Ovary (tissue), 9 donors: ENCODE data around the gene SNRPB. TPM values are rescaled to one million over a fixed set of nuclear protein-coding genes. Genes with fewer than 3 reads are reported as not detected.

ENCODE experiments used
- DNase-seq, 5 donors: peaks; one replicate each; pipeline ENCODE4 v3.0.0-alpha.2; 2019 to 2020
- H3K27ac ChIP-seq, 2 donors: fragments of 200-600 bp; one replicate each; pipeline versions ENCODE4 v1.5.1 to v1.8.0; 2019 to 2022
- H3K27me3 ChIP-seq: fragments of 200-600 bp; one replicate; pipeline ENCODE4 v1.8.0; 2022
- H3K36me3 ChIP-seq: fragments of 200-600 bp; sonication (generic); one replicate; pipeline ENCODE4 v1.5.1; 2019
- H3K4me1 ChIP-seq: one replicate; pipeline ENCODE4 v1.8.1; 2013; ENCODE audit warnings: mild to moderate bottlenecking, moderate library complexity; ENCODE audit not compliant: insufficient read depth
- H3K4me3 ChIP-seq: fragments of 200-600 bp; sonication (generic); one replicate; pipeline ENCODE4 v1.5.1; 2017
- H3K9me3 ChIP-seq, 2 donors: fragments of 200-600 bp in 1 of 2; sonication (generic) in 1 of 2; one replicate each; pipeline versions ENCODE4 v1.5.1 to v1.8.1; 2013 to 2019; ENCODE audit warnings: mild to moderate bottlenecking in 1 of 2, moderate library complexity in 1 of 2
- EP300 ChIP-seq: sonication (generic); formaldehyde crosslinking; IDR thresholded peaks from one replicate; pipeline ENCODE4 v1.6.1; 2017; ENCODE audit warnings: antibody characterized with exemption
- POLR2A ChIP-seq: fragments of 450-650 bp; IDR thresholded peaks from one replicate; pipeline ENCODE4 v1.6.1; 2017; ENCODE audit warnings: antibody characterized with exemption, mild to moderate bottlenecking, moderate library complexity
- WGBS, 3 donors: extraction: QIAGEN DNeasy Blood & Tissue Kit in 1 of 3; methylation state at CpG; one replicate each; pipeline versions ENCODE4 v1.1.5 to v1.1.7; 2013 to 2017; 5-methylcytosine and 5-hydroxymethylcytosine counted together
- intact Hi-C, 4 donors: fragments of 100-400 bp; cut with DNase I; formaldehyde crosslinking; loops; one replicate each; pipeline versions ENCODE4 v1.11.0 to v1.15.1; 2022 to 2023
- polyA plus RNA-seq, 2 donors: library from polyadenylated mRNA; stranded (reverse); fragments of 200-250 nt in 1 of 2; fragments of 350-450 nt in 1 of 2; fragmentation: Illumina TruSeq in 1 of 2; extraction: RNeasy Lipid Tissue Mini Kit (QIAGEN cat#74804) in 1 of 2; gene quantifications; one replicate each; pipeline ENCODE4 v1.2.3, GENCODE V29; 2013 to 2014
- total RNA-seq, 7 donors: library from RNA; depleted of rRNA in 2 of 7; stranded (reverse); fragments of >200 nt in 2 of 7; fragmentation: NEBNext Ultra II Directional in 3 of 7; extraction: Animal tissue kit (Norgen Biotek cat#: 25700) in 3 of 7; gene quantifications; one replicate each; pipeline versions ENCODE4 v1.1.0 to v1.2.4, GENCODE V29; 2016 to 2023
- TF ChIP-seq, protein P1 (sequence below), 3 donors: fragments of 450-650 bp in 2 of 3; fragments of 200-600 bp in 1 of 3; IDR thresholded peaks; one replicate each; pipeline versions ENCODE4 v1.5.1 to v1.8.0; 2016 to 2022; ENCODE audit warnings: antibody characterized with exemption in 3 of 3, mild to moderate bottlenecking in 1 of 3
- donor health status: DM: no; HTN: no; CAD: no; lungs with moderate emphysema.
- donor health status: DM: no; HTN: no; CAD: no.
- donor health status: Bipolar disorder and iron deficiency.
- donor health status: DM: yes; HTN: yes; CAD: no.
- donor health status: DM: no; HTN: no; CAD: no.
- donor health status: DM: yes; HTN: yes; CAD: no.

Gene SNRPB
- total and polyA plus RNA-seq, 9 donors = 41.6 to 170 (median 117) TPM

DNA sequence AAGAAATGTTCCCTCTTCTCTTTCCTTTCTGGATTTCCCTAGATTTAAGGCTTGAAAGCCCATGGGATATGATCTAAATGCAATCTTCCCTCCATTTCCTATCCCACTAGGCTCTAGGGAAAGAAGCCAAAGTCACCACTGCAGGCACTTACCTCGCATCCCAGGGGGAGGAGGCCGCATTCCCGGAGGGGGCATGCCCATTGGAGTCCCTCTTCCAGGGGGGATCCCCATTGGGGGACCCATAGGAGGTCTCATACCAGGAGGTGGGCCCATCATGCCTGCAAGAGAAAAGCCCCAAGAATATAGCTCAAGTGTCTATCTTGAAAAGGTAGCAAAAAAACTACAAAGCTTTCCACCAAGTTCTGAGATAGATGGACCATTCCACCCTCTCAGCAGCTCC lies 8.1 kb downstream of the SNRPB start:
- H3K4me3 ChIP-seq = no peak overlapping the region
- H3K4me1 ChIP-seq = no peaks in the 10 kb centered on the region
- 81 to 93% (median 85%) methylated on average over 3 of the region's 3 CpGs for WGBS, 3 donors
- no peak overlapping the region for H3K27ac ChIP-seq
- H3K36me3 ChIP-seq = no peaks in the 10 kb centered on the region
- intact Hi-C loops = loop anchor here in 1 of 4 donors (10.0 kb wide), 1 partner anchor 688 kb away; no protein-coding TSS in a partner anchor
- H3K27me3 ChIP-seq = no peaks in the 10 kb centered on the region
- no peak for DNase-seq
- TF ChIP-seq POLR2A = no peak
- TF ChIP-seq, protein P1, sequence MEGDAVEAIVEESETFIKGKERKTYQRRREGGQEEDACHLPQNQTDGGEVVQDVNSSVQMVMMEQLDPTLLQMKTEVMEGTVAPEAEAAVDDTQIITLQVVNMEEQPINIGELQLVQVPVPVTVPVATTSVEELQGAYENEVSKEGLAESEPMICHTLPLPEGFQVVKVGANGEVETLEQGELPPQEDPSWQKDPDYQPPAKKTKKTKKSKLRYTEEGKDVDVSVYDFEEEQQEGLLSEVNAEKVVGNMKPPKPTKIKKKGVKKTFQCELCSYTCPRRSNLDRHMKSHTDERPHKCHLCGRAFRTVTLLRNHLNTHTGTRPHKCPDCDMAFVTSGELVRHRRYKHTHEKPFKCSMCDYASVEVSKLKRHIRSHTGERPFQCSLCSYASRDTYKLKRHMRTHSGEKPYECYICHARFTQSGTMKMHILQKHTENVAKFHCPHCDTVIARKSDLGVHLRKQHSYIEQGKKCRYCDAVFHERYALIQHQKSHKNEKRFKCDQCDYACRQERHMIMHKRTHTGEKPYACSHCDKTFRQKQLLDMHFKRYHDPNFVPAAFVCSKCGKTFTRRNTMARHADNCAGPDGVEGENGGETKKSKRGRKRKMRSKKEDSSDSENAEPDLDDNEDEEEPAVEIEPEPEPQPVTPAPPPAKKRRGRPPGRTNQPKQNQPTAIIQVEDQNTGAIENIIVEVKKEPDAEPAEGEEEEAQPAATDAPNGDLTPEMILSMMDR (IDR thresholded peaks at IDR 0.05) = no peak
- TF ChIP-seq EP300 = no peak
- H3K9me3 ChIP-seq = no peaks in the 10 kb centered on the region

DNA sequence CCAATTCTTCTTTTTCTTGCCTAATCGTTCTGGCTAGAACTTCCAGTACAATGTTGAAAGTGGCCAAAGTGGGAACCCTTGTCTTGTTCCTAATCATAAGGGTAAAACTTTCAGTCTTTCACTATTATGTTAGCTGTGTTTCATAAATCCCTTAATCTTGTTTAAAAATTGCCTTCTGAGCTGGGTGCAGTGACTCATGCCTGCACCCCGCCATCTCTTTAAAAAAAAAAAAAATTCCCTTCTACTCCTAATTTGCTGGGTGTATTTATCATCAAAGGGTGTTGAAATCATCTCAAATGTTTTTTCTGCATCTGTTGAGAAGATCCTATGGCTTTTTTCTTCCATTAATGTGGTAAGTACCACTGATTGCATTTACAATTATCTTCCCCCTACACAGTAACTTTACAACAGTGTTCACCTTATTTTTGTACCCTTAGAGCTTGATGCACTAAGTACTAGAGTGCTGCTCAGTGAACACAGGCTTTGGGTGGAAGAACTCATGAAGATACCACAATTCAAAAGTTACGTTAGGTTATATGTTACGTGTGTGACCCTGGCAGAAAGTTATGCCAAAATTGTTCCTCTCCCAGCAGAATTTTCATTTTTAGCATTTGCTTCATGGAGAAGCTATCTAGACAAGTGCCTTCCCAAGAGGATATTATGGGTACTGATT lies 9.7 kb downstream of the SNRPB start:
- intact Hi-C loops = loop anchor here in 1 of 4 donors (10.0 kb wide), 1 partner anchor 686 kb away; no protein-coding TSS in a partner anchor
- TF ChIP-seq EP300 = no peak
- no peak for TF ChIP-seq POLR2A
- TF ChIP-seq, protein P1 (IDR thresholded peaks at IDR 0.05) = no peak
- H3K27ac ChIP-seq = no peak overlapping the region
- H3K4me3 ChIP-seq = no peak overlapping the region
- H3K27me3 ChIP-seq = no peaks in the 10 kb centered on the region
- H3K36me3 ChIP-seq = no peaks in the 10 kb centered on the region
- no peaks in the 10 kb centered on the region for H3K9me3 ChIP-seq
- no peaks in the 10 kb centered on the region for H3K4me1 ChIP-seq
- DNase-seq = no peak
- 88 to 92% (median 88%) methylated on average over 4 of the region's 4 CpGs for WGBS, 3 donors

DNA sequence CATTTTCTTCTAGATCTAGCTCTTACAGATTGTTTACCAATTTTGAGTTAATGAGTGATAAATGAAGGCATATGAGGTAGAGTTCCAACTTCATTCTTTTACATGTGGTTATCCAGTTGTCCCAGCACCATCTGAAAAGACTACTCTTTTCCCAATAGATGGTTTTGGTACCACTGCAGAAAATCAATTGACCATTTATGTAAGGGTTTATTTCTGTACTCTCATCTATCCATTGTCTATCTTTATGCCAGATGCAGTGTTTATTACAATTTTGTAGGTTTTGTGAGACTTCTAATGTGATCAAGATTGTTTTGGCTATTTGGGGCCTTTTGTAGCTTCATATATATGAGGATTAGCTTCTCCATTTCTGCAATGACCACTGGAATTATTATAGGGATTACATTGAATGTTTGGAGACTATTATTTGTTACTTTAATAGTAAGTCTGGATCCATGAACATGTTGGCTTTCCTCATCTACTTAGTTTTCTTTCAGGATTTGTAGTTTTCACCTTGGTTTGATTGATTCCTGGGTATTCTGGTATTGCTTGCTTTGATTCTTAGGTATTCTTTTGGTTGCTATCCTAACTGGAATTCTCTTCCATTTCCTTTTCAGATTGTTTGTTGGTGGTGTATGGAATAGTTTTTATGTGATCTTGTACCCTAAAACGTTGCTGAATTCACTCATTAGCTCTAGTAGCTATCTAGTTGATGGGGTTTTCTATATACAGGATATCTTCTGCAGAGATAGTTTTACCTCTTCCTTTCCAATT lies 10.4 kb downstream of the SNRPB start:
- intact Hi-C loops = loop anchor here in 1 of 4 donors (10.0 kb wide), 1 partner anchor 685 kb away; no protein-coding TSS in a partner anchor
- Histone ChIP-seq H3K4me3 (no peak overlapping the region), H3K27ac (no peak overlapping the region), H3K4me1 (no peaks in the 10 kb centered on the region), H3K36me3 (no peaks in the 10 kb centered on the region), H3K27me3 (no peaks in the 10 kb centered on the region), H3K9me3 (no peaks in the 10 kb centered on the region)
- TF ChIP-seq POLR2A = no peak
- TF ChIP-seq, protein P1 (IDR thresholded peaks at IDR 0.05) = no peak
- TF ChIP-seq EP300 = no peak
- no peak for DNase-seq
- 52 to 56% (median 53%) methylated on average over 1 of the region's 1 CpG for WGBS, 3 donors

GRCh38 chr20:2458919-2459499 lies 11.6 kb downstream of the SNRPB start:
- intact Hi-C loops = no loop called here
- WGBS, 3 donors = 85 to 88% (median 88%) methylated on average over 3 of the region's 3 CpGs
- no peak overlapping the region for H3K27ac ChIP-seq
- H3K9me3 ChIP-seq = no peaks in the 10 kb centered on the region
- no peak overlapping the region for H3K4me3 ChIP-seq
- H3K27me3 ChIP-seq = no peaks in the 10 kb centered on the region
- DNase-seq = no peak
- no peaks in the 10 kb centered on the region for H3K4me1 ChIP-seq
- TF ChIP-seq EP300 = no peak
- no peak for TF ChIP-seq POLR2A
- TF ChIP-seq, protein P1 (IDR thresholded peaks at IDR 0.05) = no peak
- no peaks in the 10 kb centered on the region for H3K36me3 ChIP-seq
